ENCODE data around the gene REXO1. TPM values are rescaled to one million over a fixed set of nuclear protein-coding genes. Genes with fewer than 3 reads are reported as not detected.
A peak's percentile ranks its signal among the peaks of the same experiment; 100 is the strongest.

Gene REXO1
- total and polyA plus RNA-seq, 2 donors from 2014 or later = 12.1 to 36.8 TPM

- peak overlapping the region; percentile 74 to 88 for H3K27ac ChIP-seq (ENCODE audit: low read depth in 2 of 2, low read length in 2 of 2)
- intact Hi-C loops (cut with DNase I) = no loop called here
- H3K9ac ChIP-seq (ENCODE audit: low read length in 3 of 3) = peak overlapping the region in 1 of 3 donors; percentile 58
- FAIRE-seq = no peak
- no peaks in the 10 kb centered on the region for H3K27me3 ChIP-seq (ENCODE audit: control insufficient read depth, insufficient read depth, low read length)
- no peak for TF ChIP-seq CTCF (IDR thresholded peaks at IDR 0.05; ENCODE audit: borderline replicate concordance, extremely low read depth, insufficient read depth)
- H3K4me1 ChIP-seq (ENCODE audit: control insufficient read depth in 2 of 3, insufficient read depth in 2 of 3, low read depth in 1 of 3, low read length in 3 of 3) = peaks cover 0 to 20% (median 7%) of the 10 kb centered on the region in 3 donors
- H3K4me3 ChIP-seq (ENCODE audit: low read length in 3 of 3) = peak overlapping the region; percentile 38 to 60 (median 48)
- H3K9me3 ChIP-seq (ENCODE audit: control insufficient read depth in 2 of 3, insufficient read depth in 1 of 3, low read length in 3 of 3) = no peaks in the 10 kb centered on the region
- no peaks in the 10 kb centered on the region for H3K36me3 ChIP-seq (ENCODE audit: control insufficient read depth in 2 of 3, insufficient read depth in 3 of 3, low read length in 3 of 3)
- peak; percentile 92 to 97 (median 95) for DNase-seq
These were observed 15.6 kb upstream of the REXO1 start for GRCh38 chr19:1863638-1864479.

- intact Hi-C loops (cut with DNase I) = no loop called here
- Histone ChIP-seq H3K27ac (ENCODE audit: low read depth in 2 of 2, low read length in 2 of 2) (peak within 1 kb of the TSS; percentile 74 to 88), H3K4me1 (ENCODE audit: control insufficient read depth in 2 of 3, insufficient read depth in 2 of 3, low read depth in 1 of 3, low read length in 3 of 3) (peaks cover 0 to 21% (median 9%) of the 10 kb centered on the region in 3 donors), H3K4me3 (ENCODE audit: low read length in 3 of 3) (peak within 1 kb of the TSS; percentile 48 to 69 (median 55)), H3K9me3 (ENCODE audit: control insufficient read depth in 2 of 3, insufficient read depth in 1 of 3, low read length in 3 of 3) (no peaks in the 10 kb centered on the region), H3K27me3 (ENCODE audit: control insufficient read depth, insufficient read depth, low read length) (no peaks in the 10 kb centered on the region), H3K9ac (ENCODE audit: low read length in 3 of 3) (peak within 1 kb of the TSS in 2 of 3 donors; percentile 55 to 58), H3K36me3 (ENCODE audit: control insufficient read depth in 2 of 3, insufficient read depth in 3 of 3, low read length in 3 of 3) (no peaks in the 10 kb centered on the region)
- DNase-seq (no peak), FAIRE-seq (no peak)
- no peak for TF ChIP-seq CTCF (IDR thresholded peaks at IDR 0.05; ENCODE audit: borderline replicate concordance, extremely low read depth, insufficient read depth)
These were observed 15.0 kb upstream of the REXO1 start, which contains the start of gene KLF16 for GRCh38 chr19:1863328-1863637. Gene KLF16, minus strand, starts transcription at chr19:1863579. Its CDS starts 82 bp downstream, at chr19:1863497.

- no peaks in the 10 kb centered on the region for H3K36me3 ChIP-seq (ENCODE audit: control insufficient read depth in 2 of 3, insufficient read depth in 3 of 3, low read length in 3 of 3)
- no peaks in the 10 kb centered on the region for H3K9me3 ChIP-seq (ENCODE audit: control insufficient read depth in 2 of 3, insufficient read depth in 1 of 3, low read length in 3 of 3)
- no peaks in the 10 kb centered on the region for H3K27me3 ChIP-seq (ENCODE audit: control insufficient read depth, insufficient read depth, low read length)
- H3K4me3 ChIP-seq (ENCODE audit: low read length in 3 of 3) = peak overlapping the region in 2 of 3 donors; percentile 55 to 69
- peaks cover 0 to 27% (median 15%) of the 10 kb centered on the region in 3 donors for H3K4me1 ChIP-seq (ENCODE audit: control insufficient read depth in 2 of 3, insufficient read depth in 2 of 3, low read depth in 1 of 3, low read length in 3 of 3)
- no peak for TF ChIP-seq CTCF (IDR thresholded peaks at IDR 0.05; ENCODE audit: borderline replicate concordance, extremely low read depth, insufficient read depth)
- intact Hi-C loops (cut with DNase I) = no loop called here
- peak overlapping the region in 1 of 3 donors; percentile 46 for H3K9ac ChIP-seq (ENCODE audit: low read length in 3 of 3)
- H3K27ac ChIP-seq (ENCODE audit: low read depth in 2 of 2, low read length in 2 of 2) = peak overlapping the region in 1 of 2 donors; percentile 51
- peak in 3 of 5 donors; percentile 59 to 88 (median 84) for DNase-seq
- FAIRE-seq = no peak
These were observed 14.4 kb upstream of the REXO1 start for GRCh38 chr19:1862424-1863327.
